Activated CD8-positive, alpha-beta memory T cell treated with anti-CD3 and anti-CD28 coated beads for 1 hour (primary cell): ENCODE measurements around the gene CYP11A1.

Experiments
- DNase-seq, 2 donors: peaks; one replicate each; pipeline ENCODE4 v3.0.0-alpha.2; 2020; ENCODE audit warnings: low read depth in 1 of 2; ENCODE audit errors: extremely low read depth in 1 of 2

The CYP11A1 gene

DNA sequence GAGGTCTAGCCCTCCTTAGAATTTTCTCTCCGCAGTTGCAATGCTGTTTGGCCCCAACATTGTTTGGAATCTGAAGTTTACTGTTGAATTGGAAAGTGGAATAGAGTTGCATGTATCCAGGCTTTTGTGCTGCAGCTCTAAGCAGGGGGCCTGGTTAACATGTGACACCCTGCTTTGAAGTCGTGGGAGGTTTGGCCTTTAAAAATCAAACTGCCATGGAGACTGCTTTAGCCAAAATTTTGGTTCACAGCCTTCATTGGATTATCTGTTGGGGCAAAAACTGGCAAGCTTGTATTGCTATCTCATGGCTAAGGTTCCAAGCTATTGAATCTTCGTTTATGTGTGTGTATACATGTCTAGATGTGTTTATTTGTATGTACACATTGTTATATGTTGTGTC lies 15.8 kb downstream of the CYP11A1 start:
- DNase-seq, result no peak

GRCh38 chr15:74350295-74351275 lies 16.9 kb downstream of the CYP11A1 start:
- DNase-seq, result no peak

DNA sequence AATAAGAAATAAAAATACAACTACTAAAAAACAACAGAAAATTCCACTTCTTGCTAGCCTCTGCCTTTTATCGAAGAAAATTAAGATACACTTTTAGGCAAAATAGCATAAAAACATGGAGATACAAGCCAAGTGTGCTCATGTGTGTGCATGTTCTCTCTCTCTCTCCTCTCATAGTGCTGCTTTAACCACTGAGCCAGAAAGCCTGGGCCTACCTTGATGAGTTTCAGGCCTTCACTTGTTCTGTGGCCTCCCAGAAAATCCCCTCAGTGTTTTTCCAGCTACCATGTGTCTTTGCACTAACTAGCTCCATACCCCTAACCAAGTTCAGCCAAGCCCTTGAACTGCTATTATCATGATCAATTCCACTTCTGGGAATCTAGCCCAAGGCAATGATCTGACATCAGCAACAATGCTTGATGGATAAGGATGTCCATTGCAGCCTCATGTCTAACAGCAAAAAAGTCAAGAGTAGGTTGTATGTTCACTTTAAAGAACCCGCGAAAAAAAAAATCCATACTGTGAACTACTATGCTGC lies 18.1 kb downstream of the CYP11A1 start:
- no peak for DNase-seq

DNA sequence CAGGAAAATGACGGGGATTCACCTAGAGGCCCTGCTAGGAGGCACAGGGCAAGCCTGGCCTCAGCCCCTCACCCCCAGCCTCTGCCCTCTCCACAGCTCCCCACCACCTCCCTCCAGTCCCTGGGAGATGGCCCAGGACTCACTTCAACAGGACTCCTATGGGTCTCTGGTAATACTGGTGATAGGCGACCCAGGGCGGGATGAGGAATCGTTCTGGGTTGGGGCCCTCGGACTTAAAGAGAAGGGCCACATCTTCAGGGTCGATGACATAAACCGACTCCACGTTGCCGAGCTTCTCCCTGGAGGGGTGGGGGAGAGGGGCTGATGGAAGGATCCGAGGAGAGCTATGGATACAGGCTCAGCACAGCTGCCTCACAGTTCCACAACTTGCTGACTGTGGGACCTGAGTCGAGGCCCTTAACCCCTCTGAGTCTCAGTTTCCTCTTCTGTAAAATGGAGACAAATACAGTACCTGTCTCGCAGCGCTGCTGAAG lies 19.6 kb downstream of the CYP11A1 start:
- no peak for DNase-seq

DNA sequence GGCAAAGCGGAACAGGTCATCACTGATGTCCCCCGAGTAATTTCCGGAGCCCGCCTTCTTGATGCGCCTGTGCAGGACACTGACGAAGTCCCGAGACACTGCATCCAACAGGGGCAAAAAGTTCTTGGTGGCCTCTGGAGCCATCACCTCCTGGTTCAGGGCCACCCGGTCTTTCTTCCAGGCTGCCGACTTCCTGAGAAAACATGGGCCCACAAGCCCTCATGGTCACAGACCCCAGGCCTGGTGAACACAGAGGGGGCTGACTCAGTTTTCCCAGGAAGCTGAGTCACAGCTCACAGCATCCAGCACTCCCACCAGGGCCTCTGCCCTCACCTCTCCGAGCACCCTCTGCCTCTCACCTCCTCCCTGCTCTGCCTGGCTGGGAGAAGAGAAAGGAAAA lies 22.4 kb downstream of the CYP11A1 start:
- no peak for DNase-seq

GRCh38 chr15:74343797-74344127 lies 23.7 kb downstream of the CYP11A1 start:
- no peak for DNase-seq

DNA sequence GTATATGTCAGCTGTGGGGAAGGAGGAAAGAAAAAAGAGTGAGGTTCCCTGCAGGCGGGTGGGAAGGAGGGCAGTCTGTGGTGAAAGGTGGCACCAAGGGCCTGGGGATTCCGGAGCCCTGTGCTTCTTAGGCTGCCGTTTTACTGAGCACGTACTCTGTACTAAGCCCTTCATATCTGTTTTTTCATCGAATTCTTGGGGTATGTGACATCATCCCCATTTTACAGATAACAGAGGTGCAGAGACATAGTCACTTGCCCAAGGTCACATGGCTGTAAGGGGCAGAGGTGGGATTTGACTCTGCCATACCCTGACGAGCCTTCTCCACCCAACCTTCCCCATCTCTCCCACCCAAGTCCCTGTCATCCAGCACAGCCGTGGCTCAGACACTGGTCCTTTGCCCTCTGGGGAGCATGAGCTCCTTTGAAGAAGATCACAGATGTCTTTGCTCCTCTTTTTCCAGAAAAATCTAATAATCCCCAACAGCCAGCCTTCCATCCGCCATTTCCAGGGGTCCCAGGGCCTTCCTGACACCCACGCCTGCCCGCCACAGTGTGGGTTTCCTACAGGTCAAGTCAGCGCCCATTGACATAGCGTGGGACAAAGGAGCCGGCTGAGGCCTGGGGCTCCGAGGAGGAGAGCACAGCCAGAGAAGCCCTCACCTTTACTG lies 24.2 kb downstream of the CYP11A1 start:
- no peak for DNase-seq

GRCh38 chr15:74340150-74340549 lies 27.3 kb downstream of the CYP11A1 start:
- DNase-seq, result no peak

DNA sequence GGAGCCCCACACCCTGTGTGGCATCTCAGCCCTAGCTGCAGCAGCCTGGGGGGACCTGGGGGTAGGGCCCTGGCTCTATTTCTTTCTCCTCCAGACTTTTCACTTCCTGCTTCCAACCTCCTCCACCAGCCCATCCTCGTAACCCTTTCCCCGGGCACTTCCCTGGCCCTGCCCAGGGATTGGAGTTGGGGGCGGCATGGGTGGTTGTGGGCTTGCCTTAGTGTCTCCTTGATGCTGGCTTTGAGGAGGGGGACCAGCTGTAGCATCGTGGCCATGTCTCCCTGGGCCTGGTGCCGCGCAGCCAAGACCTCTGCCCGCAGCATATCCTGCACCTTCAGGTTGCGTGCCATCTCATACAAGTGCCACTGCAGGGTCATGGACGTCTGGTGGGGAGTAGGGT lies 28.1 kb downstream of the CYP11A1 start:
- no peak for DNase-seq

- no peak for DNase-seq
Measured at GRCh38 chr15:74338676-74339075, 28.8 kb downstream of the CYP11A1 start.

DNA sequence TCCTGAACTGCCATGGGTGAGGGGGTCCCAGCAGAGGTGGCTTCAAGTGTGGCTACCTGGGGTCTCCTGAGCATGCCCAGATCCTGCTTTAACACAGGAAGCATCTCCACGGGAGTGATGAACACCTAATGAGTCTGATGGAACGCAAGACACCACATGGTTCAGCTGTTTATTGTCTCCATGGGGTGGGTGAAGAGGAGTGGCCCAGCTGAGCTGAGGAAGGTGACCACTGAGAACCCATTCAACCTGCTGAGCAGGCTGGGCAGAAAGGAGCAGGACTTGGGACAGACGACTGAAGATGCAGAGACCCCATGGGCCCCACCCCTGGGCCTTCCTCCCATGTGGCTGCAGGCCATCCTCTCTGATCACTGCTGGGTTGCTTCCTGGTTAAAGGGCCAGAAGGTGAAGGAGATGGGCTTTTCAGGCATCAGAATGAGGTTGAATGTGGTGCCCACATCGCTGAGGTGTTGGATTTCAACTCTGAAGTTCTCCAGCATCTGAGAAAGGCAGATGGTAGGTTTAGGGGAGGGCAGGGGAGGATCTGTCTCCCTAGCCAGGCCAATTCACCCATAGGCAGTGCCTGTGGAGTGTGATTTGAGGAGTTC lies 29.7 kb downstream of the CYP11A1 start:
- DNase-seq, result no peak

DNA sequence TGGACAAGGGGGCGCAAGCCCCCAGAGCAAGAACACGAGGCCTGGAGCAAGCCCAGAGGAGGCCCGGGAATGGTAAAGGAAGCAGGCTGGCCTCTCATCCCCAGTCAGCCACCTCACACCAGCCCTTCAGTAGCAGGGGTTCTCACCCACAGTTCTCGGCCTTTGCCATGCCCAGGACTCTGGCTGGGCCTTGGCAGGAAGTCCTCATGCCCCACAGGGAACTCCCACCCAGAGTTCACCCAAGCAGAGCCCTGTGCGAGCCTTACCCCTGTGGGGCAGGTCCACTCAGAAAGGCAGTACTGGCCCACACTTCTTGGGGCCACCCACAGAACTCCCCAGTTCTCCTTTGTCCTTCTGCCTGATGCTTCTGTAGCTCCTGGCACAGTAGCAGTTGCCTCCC lies 30.3 kb downstream of the CYP11A1 start:
- DNase-seq, result no peak

DNA sequence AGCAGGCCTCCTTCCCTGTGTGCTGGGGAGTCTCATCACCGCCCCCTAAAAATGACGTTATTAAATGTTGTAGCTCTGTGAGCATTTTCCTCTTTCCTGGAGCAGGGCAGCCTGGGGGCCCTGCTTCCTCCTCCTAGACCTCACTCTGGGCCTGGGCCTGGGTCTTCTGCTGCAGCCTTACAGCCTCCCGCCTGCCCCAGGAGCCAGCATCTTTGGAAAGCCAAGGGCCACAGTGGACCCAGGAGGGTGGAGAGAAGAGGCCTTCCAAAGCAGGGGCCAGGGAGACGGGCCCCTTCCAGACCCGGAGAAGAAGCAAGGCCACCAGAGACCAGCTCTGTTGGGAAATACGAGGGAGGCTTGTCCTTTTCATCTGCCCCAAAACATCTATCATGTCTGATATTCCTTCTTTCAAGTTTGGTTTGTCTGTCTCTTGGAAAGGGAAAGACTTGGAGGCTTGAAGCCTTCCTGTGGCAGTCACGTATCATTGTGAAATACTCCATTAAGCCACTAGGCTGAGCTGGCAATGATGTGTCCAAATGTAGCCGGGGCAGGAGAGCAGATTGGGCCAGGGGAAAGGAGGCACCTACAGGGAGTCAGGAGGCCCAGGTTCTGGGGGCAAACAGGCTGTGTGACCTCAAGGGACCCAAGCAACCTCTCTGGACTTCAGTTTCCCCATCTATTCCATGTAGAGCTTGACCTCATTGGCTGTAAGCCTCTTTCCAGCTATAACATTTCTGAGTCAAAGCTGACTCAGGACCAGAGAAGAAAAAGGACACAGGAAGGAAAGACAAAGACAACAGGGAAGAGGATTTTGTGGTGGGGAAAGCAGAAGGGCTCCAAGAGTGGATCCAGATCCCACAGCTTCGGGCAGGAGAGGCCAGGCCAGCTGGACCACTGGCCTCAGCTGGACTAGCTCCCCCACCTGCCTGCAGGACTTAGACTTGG lies 31.1 kb downstream of the CYP11A1 start:
- no peak for DNase-seq

DNA sequence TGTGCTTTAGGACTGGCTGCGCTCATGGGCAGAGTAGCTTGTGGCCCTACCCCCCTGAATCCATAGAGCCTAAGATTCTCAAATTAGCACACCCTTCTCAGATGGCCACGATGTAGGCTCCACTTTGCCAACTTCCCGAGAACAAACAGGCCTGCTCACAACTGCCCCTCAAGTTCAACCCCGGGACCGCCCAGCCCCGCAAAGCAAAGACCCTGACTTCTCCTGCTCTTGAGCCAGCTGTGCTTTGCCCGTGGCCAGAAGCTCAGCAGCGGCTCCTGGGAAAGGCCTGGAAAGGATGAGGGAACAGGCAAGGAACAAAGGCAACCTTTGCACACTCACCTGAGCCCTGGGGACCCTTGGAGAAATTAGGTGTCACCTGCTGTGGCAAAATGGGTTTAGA lies 32.0 kb downstream of the CYP11A1 start:
- DNase-seq, result no peak

- DNase-seq, result no peak
Measured at GRCh38 chr15:74334127-74334526, 33.3 kb downstream of the CYP11A1 start.

DNA sequence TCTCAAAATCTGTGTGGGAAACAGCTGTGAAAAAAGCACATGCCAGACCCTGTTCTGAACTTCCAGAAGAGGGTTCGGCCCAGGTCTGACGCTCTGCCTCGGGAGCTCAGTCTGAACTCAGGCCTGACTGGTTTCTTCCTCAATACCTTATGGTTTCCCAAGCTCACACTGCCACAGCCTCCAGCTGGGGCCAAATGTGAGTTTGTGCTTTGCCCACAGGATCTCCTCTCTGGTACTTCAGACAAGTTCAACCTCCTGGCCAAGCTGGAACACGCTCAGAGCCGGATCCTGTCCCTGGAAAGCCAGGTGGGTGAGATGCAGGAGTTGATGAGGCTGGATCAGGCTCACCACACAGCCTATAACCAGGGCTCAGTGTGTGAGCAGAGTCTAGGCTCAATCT lies 33.8 kb downstream of the CYP11A1 start:
- no peak for DNase-seq

DNA sequence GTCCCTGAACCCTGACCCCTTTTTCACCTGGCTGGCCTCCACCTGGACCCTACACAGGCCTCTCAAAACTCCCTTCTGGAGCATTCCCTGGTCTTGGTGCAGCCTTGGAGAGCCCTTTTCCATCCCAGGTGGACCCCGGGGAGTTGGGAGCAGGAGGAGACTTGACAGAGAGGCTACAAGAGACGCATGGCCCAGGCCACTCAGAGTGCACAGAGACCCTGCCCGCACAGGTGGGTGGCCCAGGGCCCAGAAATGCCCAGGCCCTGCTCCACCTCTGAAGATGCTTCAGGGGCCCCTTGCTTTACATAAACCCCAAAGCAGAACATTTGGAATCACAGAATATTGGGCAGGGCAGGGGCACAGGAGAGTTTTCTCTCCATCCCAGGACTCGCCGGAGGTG lies 34.4 kb downstream of the CYP11A1 start:
- DNase-seq, result no peak

- no peak for DNase-seq
Measured at GRCh38 chr15:74332611-74333010, 34.8 kb downstream of the CYP11A1 start.

GRCh38 chr15:74332011-74332410 lies 35.4 kb downstream of the CYP11A1 start:
- DNase-seq, result no peak

- DNase-seq, result no peak
Measured at GRCh38 chr15:74330861-74331408, 36.5 kb downstream of the CYP11A1 start.
